Activated naive CD4-positive, alpha-beta T cell treated with Interleukin-2 at 50 U/mL for 16 hours (primary cell): ENCODE measurements around the gene PPFIA1.

Experiments used
- DNase-seq: peaks from one replicate; pipeline ENCODE4 v3.0.0-alpha.2; 2020

Gene PPFIA1

GRCh38 chr11:70418130-70418529 is 147.6 kb downstream of the PPFIA1 start:
- no peak for DNase-seq

- no peak for DNase-seq
Measured at GRCh38 chr11:70419307-70420007, 149.0 kb downstream of the PPFIA1 start.

- DNase-seq: no peak
Measured at GRCh38 chr11:70420008-70420464, 149.5 kb downstream of the PPFIA1 start.

GRCh38 chr11:70420496-70420895 is 150.0 kb downstream of the PPFIA1 start:
- no peak for DNase-seq

- no peak for DNase-seq
Measured at GRCh38 chr11:70421123-70421522, 150.6 kb downstream of the PPFIA1 start.

- no peak for DNase-seq
Measured at GRCh38 chr11:70422692-70423522, 152.4 kb downstream of the PPFIA1 start.

- peak; percentile 46 for DNase-seq
Measured at GRCh38 chr11:70423523-70424505, 153.3 kb downstream of the PPFIA1 start.

- DNase-seq: no peak
Measured at GRCh38 chr11:70424765-70425344, 154.4 kb downstream of the PPFIA1 start.

- no peak for DNase-seq
Measured at GRCh38 chr11:70427436-70427835, 156.9 kb downstream of the PPFIA1 start.

GRCh38 chr11:70428701-70429427 is 158.4 kb downstream of the PPFIA1 start:
- no peak for DNase-seq

- DNase-seq: no peak
Measured at GRCh38 chr11:70429428-70429705, 158.9 kb downstream of the PPFIA1 start.

- no peak for DNase-seq
Measured at GRCh38 chr11:70429724-70430521, 159.4 kb downstream of the PPFIA1 start.

GRCh38 chr11:70430671-70431574 is 160.4 kb downstream of the PPFIA1 start:
- no peak for DNase-seq

GRCh38 chr11:70431611-70432010 is 161.1 kb downstream of the PPFIA1 start:
- no peak for DNase-seq

GRCh38 chr11:70432065-70432464 is 161.6 kb downstream of the PPFIA1 start:
- DNase-seq: no peak

GRCh38 chr11:70432580-70432979 is 162.1 kb downstream of the PPFIA1 start:
- no peak for DNase-seq

- no peak for DNase-seq
Measured at GRCh38 chr11:70433038-70433437, 162.5 kb downstream of the PPFIA1 start.

GRCh38 chr11:70433526-70433925 is 163.0 kb downstream of the PPFIA1 start:
- no peak for DNase-seq
